Tibial artery (tissue), 4 donors: ENCODE measurements around the gene PNMA6E.

Experiments
- DNase-seq, 2 donors: peaks; one replicate each; pipeline ENCODE4 v3.0.0-alpha.2; 2019
- H3K27ac ChIP-seq, 2 donors: fragments of 200-600 bp; sonication (generic) in 1 of 2; 1 replicate in 1 of 2; 2 replicates in 1 of 2; pipeline ENCODE4 v1.5.1; 2018 to 2019; ENCODE audit warnings: mild to moderate bottlenecking in 1 of 2
- H3K27me3 ChIP-seq, 2 donors: fragments of 200-600 bp; sonication (generic) in 1 of 2; one replicate each; pipeline versions ENCODE4 v1.5.1 to v1.6.0; 2016 to 2019
- H3K36me3 ChIP-seq, 3 donors: fragments of 200-600 bp; sonication (generic) in 2 of 3; one replicate each; pipeline ENCODE4 v1.5.1; 2016 to 2019; ENCODE audit warnings: mild to moderate bottlenecking in 2 of 3
- H3K4me1 ChIP-seq, 4 donors: fragments of 200-600 bp; sonication (generic) in 2 of 4; 1 replicate in 3 of 4; 2 replicates in 1 of 4; pipeline ENCODE4 v1.5.1; 2016 to 2019
- H3K4me3 ChIP-seq, 2 donors: fragments of 200-600 bp; sonication (generic) in 1 of 2; 1 replicate in 1 of 2; 2 replicates in 1 of 2; pipeline ENCODE4 v1.5.1; 2018 to 2019; ENCODE audit warnings: mild to moderate bottlenecking in 2 of 2
- H3K9me3 ChIP-seq, 3 donors: fragments of 200-600 bp; sonication (generic) in 1 of 3; one replicate each; pipeline ENCODE4 v1.5.1; 2016 to 2019
- intact Hi-C: fragments of 100-400 bp; cut with DNase I; formaldehyde crosslinking; loops from one replicate; pipeline ENCODE4 v1.15.0; 2023; ENCODE audit warnings: low total_unique reads
- TF ChIP-seq, protein P1 (sequence below), 2 experiments: fragments of 200-600 bp in 1 of 2; fragments of 450-650 bp in 1 of 2; IDR thresholded peaks; one replicate each; pipeline ENCODE4 v1.5.1; 2017 to 2019; ENCODE audit warnings: antibody characterized with exemption in 2 of 2, mild to moderate bottlenecking in 1 of 2, moderate library complexity in 1 of 2

Gene PNMA6E

DNA sequence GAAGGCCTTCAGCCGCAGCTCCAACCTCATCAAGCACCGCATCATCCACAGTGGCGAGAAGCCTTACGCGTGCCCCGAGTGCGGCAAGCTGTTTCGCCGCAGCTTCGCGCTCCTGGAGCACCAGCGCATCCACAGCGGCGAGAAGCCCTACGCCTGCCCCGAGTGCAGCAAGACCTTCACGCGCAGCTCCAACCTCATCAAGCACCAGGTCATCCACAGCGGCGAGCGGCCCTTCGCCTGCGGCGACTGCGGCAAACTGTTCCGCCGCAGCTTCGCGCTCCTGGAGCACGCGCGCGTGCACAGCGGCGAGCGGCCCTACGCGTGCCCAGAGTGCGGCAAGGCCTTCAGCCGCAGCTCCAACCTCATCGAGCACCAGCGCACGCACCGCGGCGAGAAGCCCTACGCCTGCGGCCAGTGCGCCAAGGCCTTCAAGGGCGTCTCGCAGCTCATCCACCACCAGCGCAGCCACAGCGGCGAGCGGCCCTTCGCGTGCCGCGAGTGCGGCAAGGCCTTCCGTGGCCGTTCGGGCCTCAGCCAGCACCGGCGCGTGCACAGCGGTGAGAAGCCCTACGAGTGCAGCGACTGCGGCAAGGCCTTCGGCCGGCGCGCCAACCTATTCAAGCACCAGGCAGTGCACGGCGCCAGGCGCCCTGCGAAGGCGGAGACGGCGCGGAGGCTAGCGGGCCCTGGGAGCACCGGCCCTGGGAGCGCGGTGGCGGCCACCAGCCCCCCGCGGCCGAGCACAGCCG lies 19.9 kb upstream of the PNMA6E start:
- H3K27ac ChIP-seq = no peak overlapping the region
- intact Hi-C loops = no loop called here
- DNase-seq = no peak
- peaks cover 0 to 4% (median 0%) of the 10 kb centered on the region in 3 donors for H3K9me3 ChIP-seq
- no peaks in the 10 kb centered on the region for H3K4me1 ChIP-seq
- no peaks in the 10 kb centered on the region for H3K36me3 ChIP-seq
- TF ChIP-seq, protein P1, sequence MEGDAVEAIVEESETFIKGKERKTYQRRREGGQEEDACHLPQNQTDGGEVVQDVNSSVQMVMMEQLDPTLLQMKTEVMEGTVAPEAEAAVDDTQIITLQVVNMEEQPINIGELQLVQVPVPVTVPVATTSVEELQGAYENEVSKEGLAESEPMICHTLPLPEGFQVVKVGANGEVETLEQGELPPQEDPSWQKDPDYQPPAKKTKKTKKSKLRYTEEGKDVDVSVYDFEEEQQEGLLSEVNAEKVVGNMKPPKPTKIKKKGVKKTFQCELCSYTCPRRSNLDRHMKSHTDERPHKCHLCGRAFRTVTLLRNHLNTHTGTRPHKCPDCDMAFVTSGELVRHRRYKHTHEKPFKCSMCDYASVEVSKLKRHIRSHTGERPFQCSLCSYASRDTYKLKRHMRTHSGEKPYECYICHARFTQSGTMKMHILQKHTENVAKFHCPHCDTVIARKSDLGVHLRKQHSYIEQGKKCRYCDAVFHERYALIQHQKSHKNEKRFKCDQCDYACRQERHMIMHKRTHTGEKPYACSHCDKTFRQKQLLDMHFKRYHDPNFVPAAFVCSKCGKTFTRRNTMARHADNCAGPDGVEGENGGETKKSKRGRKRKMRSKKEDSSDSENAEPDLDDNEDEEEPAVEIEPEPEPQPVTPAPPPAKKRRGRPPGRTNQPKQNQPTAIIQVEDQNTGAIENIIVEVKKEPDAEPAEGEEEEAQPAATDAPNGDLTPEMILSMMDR (IDR thresholded peaks at IDR 0.05) = no peak
- no peaks in the 10 kb centered on the region for H3K27me3 ChIP-seq
- no peak overlapping the region for H3K4me3 ChIP-seq

DNA sequence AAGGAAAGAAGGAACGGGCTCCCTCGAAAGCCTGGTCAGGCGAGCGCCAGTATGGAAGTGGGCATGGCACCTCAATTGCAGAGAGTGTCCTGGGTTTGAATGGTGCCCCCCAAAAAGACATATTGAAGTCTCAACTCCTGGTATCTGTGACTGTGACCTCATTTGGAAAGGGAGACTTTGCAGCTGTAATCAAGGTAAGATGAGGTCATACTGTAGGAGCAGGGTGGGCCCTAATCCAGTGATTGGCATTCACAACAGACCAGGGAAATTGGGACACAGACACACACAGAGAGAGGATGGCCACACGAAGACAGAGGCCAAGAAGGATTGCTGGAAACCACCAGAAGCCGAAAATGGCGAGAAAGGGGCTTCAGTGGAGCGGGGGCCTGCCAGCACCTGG lies 16.5 kb upstream of the PNMA6E start:
- no peaks in the 10 kb centered on the region for H3K36me3 ChIP-seq
- no peaks in the 10 kb centered on the region for H3K4me1 ChIP-seq
- intact Hi-C loops = no loop called here
- no peak overlapping the region for H3K27ac ChIP-seq
- no peak overlapping the region for H3K4me3 ChIP-seq
- TF ChIP-seq, protein P1 (IDR thresholded peaks at IDR 0.05) = no peak
- H3K9me3 ChIP-seq = peaks cover 0 to 4% (median 0%) of the 10 kb centered on the region in 3 donors
- DNase-seq = no peak
- H3K27me3 ChIP-seq = peaks cover 0 to 3% of the 10 kb centered on the region in 2 donors

DNA sequence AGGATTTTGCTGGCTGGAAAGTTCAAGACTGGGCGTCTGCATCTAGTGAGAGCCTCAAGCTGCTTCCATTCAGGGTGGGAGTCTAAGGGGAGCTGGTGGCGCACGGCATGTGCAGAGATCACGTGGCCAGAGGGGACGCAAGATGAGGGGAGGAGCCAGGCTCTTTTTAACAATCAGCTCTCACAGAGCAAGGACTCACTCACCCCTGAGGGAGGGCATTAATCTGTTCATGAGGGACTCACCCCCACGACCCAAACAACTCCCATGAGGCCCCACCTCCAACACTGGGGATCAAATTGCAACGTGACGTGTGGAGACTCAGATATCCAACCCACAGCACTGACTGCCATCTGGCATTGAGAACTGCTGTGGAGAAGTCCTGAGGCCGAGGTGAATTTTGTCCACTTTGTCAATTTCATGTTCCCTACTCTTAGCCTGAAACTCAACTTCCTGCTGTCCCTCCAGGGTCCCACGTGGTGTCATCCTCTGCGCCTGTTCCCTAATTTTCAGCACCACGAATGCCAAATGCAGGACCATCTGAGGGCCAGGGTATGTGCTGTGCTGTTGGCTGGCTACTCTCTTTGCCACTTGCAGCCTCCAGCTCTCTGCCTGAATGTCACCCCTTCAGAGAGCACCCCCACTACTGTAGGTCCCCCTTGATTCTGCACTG lies 15.8 kb upstream of the PNMA6E start:
- Histone ChIP-seq H3K36me3 (no peaks in the 10 kb centered on the region), H3K4me3 (no peak overlapping the region), H3K27me3 (peaks cover 0 to 3% of the 10 kb centered on the region in 2 donors), H3K4me1 (peaks cover 0 to 3% (median 2%) of the 10 kb centered on the region in 4 donors), H3K9me3 (peaks cover 0 to 4% (median 0%) of the 10 kb centered on the region in 3 donors), H3K27ac (no peak overlapping the region)
- DNase-seq = no peak
- intact Hi-C loops = no loop called here
- TF ChIP-seq, protein P1 (IDR thresholded peaks at IDR 0.05) = no peak

DNA sequence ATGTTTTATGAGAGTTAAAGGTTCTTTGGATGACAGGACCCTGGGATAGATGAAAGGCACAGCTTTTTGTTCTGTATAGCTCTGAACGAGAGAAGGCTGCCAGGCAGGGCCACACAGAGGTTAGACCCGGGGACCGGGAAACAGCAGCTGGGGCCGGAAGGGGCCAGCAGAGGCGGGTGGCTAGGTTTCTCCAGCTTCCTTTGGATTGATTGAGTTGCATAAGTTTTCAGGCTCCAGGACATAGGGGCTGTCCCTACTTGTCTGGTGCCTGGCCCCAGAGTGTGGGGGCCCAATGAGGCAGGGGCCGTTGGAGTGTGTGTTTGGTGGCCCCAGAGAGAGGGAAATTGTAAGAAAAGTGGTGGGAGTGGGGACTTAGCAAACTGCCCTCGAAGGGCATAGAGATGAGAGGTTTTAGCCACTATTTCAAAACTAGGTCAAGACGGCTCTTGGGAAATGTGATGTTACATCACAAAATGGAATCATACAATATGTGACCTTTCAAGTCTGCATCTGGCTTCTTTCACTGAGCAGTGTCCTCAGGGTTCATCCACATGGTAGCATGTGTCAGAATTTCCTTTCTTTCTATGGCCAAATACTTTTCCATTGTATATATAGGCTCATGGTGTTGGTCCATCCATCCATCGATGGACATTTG lies 13.8 kb upstream of the PNMA6E start:
- TF ChIP-seq, protein P1 (IDR thresholded peaks at IDR 0.05) = no peak
- H3K27ac ChIP-seq = no peak overlapping the region
- peaks cover 0 to 3% of the 10 kb centered on the region in 2 donors for H3K27me3 ChIP-seq
- no peaks in the 10 kb centered on the region for H3K36me3 ChIP-seq
- intact Hi-C loops = no loop called here
- no peaks in the 10 kb centered on the region for H3K9me3 ChIP-seq
- H3K4me1 ChIP-seq = peaks cover 0 to 12% (median 8%) of the 10 kb centered on the region in 4 donors
- DNase-seq = no peak
- H3K4me3 ChIP-seq = no peak overlapping the region

DNA sequence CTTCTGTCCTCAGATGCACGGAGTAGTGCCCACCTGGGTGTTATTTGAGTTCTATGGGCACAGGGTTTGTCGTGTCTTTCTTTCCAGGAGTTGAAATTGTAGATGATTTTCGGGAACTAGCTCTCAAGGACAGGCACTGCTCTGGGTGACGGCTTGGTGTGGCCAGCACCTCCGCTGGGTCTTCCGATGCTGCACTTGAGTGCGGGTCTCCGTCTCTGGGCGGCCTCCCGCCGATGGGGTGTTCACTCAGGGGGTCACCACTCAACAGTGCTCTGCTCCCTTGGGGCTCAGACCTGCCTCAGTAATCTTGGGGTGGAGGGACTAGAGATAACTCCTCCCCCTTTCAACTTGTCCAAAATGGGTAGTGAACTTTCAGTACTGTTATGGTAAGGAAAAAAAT lies 12.6 kb upstream of the PNMA6E start:
- Histone ChIP-seq H3K9me3 (no peaks in the 10 kb centered on the region), H3K27ac (no peak overlapping the region), H3K36me3 (no peaks in the 10 kb centered on the region), H3K4me3 (no peak overlapping the region), H3K4me1 (peaks cover 0 to 12% (median 8%) of the 10 kb centered on the region in 4 donors), H3K27me3 (peaks cover 0 to 3% of the 10 kb centered on the region in 2 donors)
- DNase-seq = no peak
- intact Hi-C loops = no loop called here
- TF ChIP-seq, protein P1 (IDR thresholded peaks at IDR 0.05) = no peak
